ENCODE data around the gene NKX2-2.

NKX2-2 gene

DNA sequence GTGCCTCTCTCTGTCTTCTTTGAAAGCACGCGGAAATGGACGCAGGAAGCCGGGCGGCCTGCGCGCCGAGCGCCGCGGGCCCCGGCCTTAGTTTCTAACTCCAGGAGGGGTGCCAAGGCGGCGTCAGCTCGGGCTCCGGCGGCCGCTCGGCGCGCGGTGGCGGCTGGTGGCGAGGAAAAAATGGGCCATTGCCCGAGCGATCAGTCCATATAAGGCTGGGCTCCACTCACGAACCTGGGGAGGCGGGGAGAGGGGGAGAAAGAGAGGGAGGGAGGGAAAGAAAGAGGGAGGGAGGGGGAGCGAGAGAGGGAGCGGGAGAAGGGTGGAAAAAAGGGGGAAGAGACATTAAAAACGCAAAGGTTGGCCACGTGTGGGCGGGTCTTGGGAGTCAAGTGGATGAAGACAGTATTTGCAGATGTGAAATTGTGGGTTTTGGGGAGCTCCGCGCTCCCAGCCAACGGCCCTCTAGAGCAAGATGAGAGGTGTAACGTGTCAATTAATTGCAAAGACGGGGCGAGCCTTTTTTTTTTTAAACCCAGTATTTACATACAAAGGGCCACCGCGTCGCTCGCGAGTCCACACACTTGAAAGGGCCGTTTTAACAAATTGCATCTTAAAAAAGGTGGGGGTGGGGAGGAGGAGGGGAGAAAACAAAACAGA, at the start of gene NKX2-2:
Gene NKX2-2, minus strand, starts transcription at position 184 of the 660 bp plus-strand sequence. CDS start 395 bp downstream, outside the sequence.
- DNase-seq (ENCODE audit: low read depth, low spot score) = no peak

DNA sequence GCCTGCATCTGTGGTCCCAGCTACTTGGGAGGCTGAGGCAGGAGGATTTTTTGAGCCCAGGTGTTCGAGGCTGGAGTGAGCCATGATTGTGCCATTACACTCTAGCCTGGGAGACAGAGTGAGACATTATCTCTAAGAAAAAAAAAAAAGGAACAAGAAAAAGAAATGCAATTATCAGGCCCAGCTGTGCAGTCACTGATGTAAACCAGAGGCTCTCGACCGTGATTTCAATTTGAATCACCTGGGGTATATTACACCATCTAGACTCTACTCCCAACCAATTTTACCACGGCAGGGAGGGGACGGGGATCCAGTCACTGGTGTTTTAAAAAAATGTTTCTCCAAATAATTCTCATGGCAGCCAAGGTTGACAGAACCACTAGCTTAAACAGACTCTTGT, 48.8 kb upstream of the NKX2-2 start:
- DNase-seq (ENCODE audit: low read depth, low spot score) = no peak

DNA sequence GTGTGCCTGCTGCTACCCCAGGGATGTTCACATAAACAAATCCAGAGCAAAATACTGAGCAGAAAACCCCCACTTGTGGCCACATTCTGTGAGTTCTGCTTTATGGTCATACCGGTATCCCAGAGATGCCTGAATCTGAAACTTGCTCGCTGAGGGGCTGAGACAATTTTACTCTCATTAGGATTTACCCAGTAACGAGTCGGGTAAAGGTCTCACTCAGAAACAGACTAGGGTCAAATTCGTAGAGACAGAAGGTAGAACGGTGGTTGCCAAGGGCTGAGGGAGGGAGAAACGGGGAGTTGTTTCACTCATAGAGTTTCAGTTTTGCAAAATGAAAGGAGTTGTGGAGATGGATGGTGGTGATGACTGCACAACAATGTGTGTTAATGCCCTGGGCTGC, 45.4 kb upstream of the NKX2-2 start:
- no peak for DNase-seq (ENCODE audit: low read depth, low spot score)

- no peak for DNase-seq (ENCODE audit: low read depth, low spot score)
Measured at GRCh38 chr20:21557241-21558020, 43.6 kb upstream of the NKX2-2 start.

DNA sequence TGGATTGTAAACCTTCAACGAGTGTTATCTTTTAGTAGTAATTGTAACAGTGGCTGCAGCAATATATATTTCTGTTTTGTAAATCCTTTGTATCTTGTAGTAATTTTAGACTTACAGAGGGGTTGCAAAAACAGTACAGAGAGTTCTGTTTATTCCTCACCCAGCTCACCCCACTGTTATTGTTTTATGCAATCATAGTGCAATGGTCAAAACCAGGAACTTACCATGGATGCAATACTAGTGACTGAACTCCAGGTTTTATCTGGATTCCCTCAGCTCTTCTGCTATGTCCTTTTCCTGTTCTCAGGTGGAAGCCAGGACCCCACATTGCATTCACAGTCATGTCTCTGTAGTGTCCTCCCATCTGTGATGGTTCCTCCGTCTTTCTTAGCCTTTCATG, 42.5 kb upstream of the NKX2-2 start:
- no peak for DNase-seq (ENCODE audit: low read depth, low spot score)

DNA sequence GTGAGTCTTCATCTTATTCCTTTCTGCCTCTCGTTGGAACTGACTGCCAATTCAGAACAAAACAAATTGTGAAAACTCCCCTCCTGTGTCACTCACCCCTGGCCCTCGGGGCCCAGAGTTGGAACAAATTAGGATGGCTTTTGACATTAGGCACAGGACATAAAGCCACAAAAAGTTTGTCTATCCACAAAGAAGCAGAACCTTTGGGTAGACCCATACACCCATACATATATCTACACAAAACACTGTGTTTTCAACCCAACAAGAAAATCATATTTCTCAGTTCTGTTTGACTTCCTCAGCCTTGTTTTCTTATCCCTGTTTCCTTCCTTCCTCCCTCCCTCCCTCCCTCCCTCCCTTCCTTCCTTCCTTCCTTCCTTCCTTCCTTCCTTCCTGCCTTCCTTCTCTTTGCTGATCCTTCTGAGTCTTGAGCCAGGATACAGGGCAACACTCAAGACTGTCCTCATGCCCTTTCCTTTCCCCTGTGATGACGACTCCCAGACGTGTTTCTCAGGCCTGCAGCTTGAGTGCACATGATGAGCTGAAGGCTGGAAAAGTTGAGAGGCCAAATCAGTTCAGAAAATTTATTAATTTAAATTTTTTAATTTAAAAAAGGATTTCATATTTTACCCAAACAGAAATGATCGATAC, 41.7 kb upstream of the NKX2-2 start:
- DNase-seq (ENCODE audit: low read depth, low spot score) = no peak

DNA sequence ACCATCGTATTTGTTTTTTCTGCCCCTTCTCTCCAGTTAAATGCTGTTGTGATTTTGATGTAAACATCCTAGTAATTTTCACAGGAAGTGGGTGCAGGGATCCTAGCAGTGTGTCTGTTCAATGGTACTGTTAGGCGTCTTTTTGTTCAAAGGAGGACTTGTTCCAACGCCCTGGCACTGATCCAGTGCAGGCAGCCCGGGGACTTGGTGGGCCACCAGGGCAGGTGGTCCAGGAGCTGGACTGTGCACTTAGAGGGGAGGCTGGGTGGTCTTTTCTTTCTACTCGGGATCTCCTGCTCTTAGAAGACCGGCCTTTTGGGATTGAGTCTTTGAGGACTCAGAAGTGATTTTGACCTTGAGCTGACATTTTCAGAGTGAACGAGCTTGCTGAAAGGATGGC, 41.1 kb upstream of the NKX2-2 start:
- DNase-seq (ENCODE audit: low read depth, low spot score) = no peak

- no peak for DNase-seq (ENCODE audit: low read depth, low spot score)
Measured at GRCh38 chr20:21554376-21554890, 40.6 kb upstream of the NKX2-2 start.

DNA sequence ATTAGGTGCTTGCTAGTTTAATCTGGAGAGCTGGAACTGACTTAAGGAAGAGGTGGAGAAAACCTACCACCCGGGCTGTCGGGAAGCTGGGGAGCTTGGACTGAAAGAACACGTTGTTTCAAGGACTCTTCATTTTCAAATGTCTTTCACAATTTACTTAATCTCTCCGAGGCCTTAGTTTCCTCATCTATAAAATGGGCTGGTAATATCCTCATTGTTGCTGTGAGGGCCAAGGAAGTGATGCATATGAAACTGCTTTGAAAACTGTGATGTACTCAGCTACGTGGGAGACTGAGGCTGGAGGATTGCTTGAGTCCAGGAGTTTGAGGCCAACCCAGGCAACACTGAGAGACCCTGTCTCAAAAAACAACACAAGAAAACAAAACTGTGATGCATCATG, 36.7 kb upstream of the NKX2-2 start:
- DNase-seq (ENCODE audit: low read depth, low spot score) = no peak

- DNase-seq (ENCODE audit: low read depth, low spot score) = no peak
Measured at GRCh38 chr20:21548390-21549035, 34.6 kb upstream of the NKX2-2 start.

- DNase-seq (ENCODE audit: low read depth, low spot score) = no peak
Measured at GRCh38 chr20:21546355-21546754, 32.5 kb upstream of the NKX2-2 start.

DNA sequence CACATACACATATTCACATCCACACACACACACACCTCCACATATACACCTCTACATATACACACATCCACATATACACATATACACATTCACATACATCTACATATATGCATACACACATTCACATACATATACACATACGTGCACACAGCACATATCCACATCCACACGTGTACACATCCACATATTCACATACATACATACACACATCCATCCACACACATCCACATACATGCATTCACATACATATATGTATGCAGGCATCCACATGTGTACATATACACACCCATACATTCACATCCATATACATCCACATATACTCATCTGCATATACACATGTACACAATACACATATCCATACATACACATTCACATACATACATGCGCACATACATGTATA, 25.6 kb upstream of the NKX2-2 start:
- DNase-seq (ENCODE audit: low read depth, low spot score) = no peak

GRCh38 chr20:21534886-21535285, 21.0 kb upstream of the NKX2-2 start:
- DNase-seq (ENCODE audit: low read depth, low spot score) = no peak

DNA sequence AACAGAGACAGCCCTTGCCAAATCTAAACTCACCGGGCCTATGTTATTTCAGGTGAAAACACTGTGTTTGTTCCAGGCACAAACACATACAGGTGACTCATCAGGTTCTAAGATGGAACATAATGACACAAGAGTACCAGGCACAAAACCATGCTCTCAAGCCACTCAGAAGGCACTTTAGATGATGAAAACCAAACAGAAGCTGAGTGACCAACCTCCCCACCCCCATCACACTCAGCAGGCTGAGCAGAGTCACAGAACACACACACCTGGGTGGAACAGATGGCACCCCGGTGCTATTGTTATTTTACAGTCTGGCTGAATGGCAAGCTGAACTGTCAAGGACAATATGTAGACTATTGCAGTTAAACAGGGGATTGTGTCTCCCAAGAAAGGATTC, 20.6 kb upstream of the NKX2-2 start:
- no peak for DNase-seq (ENCODE audit: low read depth, low spot score)

- DNase-seq (ENCODE audit: low read depth, low spot score) = no peak
Measured at GRCh38 chr20:21529863-21530262, 16.0 kb upstream of the NKX2-2 start.

DNA sequence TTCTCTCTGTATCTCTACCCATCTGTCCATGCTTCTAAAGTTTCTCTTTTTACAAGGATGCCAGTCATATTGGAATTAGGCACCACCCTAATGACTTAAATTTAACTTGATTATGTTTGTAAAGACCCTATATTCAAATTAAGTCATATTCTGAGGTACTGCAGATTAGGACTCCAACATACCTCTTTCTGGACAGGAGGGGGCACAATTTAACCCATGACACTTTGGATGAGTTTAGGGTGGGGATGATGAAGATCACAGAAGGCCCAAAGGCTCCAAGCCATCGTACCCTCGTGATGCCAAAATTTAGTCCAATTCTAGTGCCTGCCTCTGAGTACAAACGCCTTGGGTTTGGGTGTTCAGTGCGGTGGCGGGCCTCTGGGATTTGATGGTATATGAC, 15.0 kb upstream of the NKX2-2 start:
- no peak for DNase-seq (ENCODE audit: low read depth, low spot score)

- DNase-seq (ENCODE audit: low read depth, low spot score) = no peak
Measured at GRCh38 chr20:21527908-21528307, 14.0 kb upstream of the NKX2-2 start.

DNA sequence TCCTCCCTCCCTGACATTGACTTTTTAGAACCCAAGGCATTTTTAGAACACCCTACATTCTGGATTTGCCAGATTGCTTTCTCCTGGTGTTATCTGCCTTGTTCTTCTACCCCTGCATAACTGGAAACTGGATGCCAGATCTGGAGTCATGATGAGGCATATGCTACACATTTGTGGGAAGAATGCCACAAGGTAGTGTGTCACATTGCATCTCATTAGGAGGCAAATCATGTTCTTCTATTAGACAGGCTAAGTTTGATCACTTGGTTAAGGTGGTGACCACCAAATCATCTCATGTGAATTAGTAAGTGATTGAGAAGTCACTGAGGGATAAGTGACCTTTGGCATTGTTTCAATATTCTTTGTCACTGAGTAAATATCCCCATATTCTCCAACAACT, 12.9 kb upstream of the NKX2-2 start:
- no peak for DNase-seq (ENCODE audit: low read depth, low spot score)

DNA sequence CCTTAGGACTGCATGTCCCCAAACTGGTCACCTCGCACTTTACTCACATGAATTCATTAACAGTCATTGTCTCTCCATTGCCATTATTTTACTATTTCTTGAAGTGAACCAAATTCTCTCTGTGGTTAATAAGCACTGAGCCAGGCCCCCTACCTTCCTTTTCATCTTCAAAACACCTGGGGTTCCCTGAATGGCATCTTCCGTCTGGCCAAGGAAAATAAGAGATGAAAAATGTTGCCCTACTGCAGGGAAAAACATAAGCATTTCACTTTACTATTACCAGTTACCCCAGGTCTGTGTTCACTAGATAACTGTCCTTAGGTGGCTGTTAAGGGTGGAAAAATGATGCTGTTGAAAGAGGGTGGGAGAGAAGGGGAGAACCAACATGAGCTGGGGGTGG, 10.0 kb upstream of the NKX2-2 start:
- no peak for DNase-seq (ENCODE audit: low read depth, low spot score)

DNA sequence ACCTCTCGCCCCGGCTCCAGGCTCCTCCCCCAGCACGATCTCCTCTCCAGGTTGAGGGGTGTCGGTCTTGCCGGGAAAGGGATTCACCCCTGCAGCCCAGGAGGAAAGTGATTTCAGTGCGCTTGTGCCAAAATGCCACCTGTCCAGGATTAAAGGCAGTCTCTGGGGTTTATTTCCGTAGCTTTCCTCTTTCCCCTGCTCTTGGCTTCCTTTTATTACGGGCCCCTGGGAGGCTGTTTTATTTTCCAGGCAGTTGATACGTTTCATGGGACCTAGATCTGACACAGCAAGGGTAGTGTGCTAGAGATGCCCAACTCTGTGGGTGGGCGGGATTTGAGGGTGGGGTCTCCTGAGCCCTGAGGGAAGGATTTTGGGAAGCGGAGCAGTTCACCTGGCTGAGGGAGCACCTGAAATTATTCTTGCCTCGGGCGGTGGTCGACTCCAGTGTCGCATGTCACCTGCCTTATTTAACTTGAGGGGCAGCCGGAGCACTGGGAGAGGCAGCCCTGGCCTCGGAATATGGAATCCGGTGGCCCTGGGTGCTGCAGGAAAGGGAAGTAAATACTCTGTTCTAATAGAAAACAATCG, 9.5 kb upstream of the NKX2-2 start:
- no peak for DNase-seq (ENCODE audit: low read depth, low spot score)

DNA sequence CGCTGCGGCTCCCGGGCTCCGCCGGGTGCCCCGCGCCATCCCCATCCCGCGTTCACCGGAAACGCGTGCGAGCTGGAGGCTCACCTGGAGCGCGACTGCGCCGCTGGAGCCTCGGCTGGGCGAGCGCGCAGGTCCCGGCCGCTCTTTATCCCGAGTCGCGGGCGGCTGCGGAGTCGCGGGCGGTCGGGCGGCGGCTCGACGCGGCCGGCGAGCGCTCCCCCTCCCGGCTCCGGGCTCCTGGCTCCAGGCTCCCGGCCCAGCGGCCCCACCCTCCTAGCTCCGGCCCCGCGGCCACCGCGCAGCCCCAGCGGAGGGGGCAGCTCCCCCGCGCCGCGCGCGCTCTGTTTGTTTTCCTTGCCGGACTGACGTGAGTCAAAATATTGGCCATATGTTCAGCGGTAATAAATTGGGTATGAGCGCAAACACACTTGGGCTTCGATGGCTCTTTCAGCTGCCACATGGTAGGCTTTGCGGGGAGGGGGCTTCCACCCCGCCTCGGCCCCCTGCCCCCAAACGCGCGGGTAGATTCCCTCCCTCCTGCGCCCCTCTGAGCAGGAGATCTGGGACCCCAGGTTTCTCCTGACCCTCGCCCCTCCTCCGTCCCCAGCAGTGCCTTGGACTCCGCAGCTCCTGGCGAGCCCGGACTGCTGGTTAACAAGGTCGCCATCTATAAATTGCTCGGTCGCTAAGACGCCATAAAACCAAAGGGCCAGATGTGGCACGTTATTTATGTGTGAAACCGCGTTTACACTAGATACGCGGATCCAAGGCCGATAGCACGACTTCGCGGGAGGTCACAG, 8.8 kb upstream of the NKX2-2 start:
- no peak for DNase-seq (ENCODE audit: low read depth, low spot score)
